ENCODE results near the gene UBA5.

The UBA5 gene

DNA sequence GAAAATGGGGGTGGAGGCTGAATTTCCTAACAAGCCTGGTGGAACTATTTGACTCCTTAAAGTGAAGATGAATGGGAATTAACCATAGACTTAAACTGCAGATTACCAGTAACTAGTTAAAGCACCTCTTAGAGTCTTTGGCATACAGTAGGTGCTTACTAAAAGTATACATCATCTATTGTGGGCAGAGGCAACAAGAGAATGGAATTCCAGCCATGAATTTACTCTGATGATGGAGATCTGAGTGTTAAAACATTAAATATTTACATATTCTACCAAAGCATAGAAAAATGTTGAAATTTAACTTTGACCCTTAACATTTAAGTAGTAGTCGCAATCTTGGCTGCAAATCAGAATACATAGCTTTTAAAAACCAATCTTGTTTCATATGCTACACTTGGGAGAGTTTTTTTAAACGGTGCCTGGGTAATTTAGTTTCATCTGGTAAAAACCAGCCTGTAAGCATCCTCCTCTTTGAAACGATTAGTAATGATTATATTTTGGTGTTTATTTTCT, 5.2 kb downstream of the UBA5 start:
- H3K9ac ChIP-seq (ENCODE audit: low read length), result no peak overlapping the region
- no peak overlapping the region for H3K4me2 ChIP-seq (ENCODE audit: low read length, poor library complexity, severe bottlenecking)
- H3K79me1 ChIP-seq (replicated peaks; ENCODE audit: low read length, poor library complexity, severe bottlenecking), result peaks cover 12% of the 10 kb centered on the region
- H3K27ac ChIP-seq (ENCODE audit: low read length, poor library complexity, severe bottlenecking), result no peak overlapping the region
- H3K14ac ChIP-seq (ENCODE audit: low read length in 2 of 2), result no peak overlapping the region
- H3K36me3 ChIP-seq (ENCODE audit: control insufficient read depth in 1 of 2, insufficient read depth in 2 of 2, low read depth in 1 of 2, low read length in 2 of 2), result peaks cover 0 to 33% of the 10 kb centered on the region in 2 experiments
- no peak overlapping the region for H2BK12ac ChIP-seq (ENCODE audit: low read length in 2 of 2)
- no peak overlapping the region for H3K4me3 ChIP-seq (ENCODE audit: insufficient read depth in 1 of 2, low read depth in 1 of 2, low read length in 2 of 2)
- H2BK15ac ChIP-seq (ENCODE audit: low read depth, poor library complexity, severe bottlenecking), result no peak overlapping the region
- WGBS, result 100% methylated on average over 1 of the region's 3 CpGs
- DNase-seq, result no peak
- H3K4ac ChIP-seq (ENCODE audit: low read depth in 1 of 2, low read length in 2 of 2), result no peak overlapping the region
- no peak overlapping the region for H4K91ac ChIP-seq (ENCODE audit: low read length)
- H3K18ac ChIP-seq (ENCODE audit: low read depth in 1 of 2, low read length in 2 of 2), result no peak overlapping the region
- peaks cover 2% of the 10 kb centered on the region for H3K4me1 ChIP-seq (ENCODE audit: control insufficient read depth, insufficient read depth, low read depth, low read length)
- H3K9me3 ChIP-seq (ENCODE audit: control insufficient read depth, low read length), result no peaks in the 10 kb centered on the region
- H2AFZ ChIP-seq (ENCODE audit: low read depth, low read length), result no peak overlapping the region
- H4K8ac ChIP-seq (ENCODE audit: low read length), result no peak overlapping the region
- no peak overlapping the region for H3K23ac ChIP-seq (ENCODE audit: low read length in 2 of 2)
- no peaks in the 10 kb centered on the region for H3K27me3 ChIP-seq (ENCODE audit: control insufficient read depth in 1 of 2, insufficient read depth in 1 of 2, low read length in 2 of 2)
- no peak overlapping the region for H2AK5ac ChIP-seq (ENCODE audit: low read length, severe bottlenecking)
- H2BK120ac ChIP-seq (ENCODE audit: low read depth, low read length), result no peak overlapping the region
- no peak overlapping the region for H2BK5ac ChIP-seq (ENCODE audit: low read depth, low read length, poor library complexity, severe bottlenecking)

DNA sequence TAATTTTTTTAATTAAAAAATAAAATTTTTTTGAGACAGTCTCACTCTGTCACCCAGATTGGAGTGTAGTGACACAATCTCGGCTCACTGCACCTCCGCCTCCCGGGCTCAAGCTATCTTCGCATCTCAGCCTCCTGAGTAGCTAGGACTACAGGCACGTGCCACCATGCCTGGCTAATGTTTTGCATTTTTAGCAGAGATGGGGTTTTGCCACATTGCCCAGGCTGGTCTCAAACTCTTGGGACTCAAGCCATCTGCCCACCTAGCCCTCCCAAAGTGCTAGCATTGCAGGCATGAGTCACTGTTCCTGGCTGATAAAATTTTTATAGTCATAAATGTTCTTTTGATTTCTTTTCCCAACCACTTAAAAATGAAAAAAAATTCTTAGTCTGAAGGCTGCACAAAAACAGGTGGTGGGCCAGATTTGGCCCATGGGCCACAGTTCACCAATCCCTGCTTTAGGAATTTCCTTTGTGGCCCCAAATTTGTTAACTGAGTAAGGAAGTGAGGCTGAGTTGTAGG, 9.2 kb downstream of the UBA5 start:
- Histone ChIP-seq H2BK12ac (ENCODE audit: low read length in 2 of 2) (no peak overlapping the region), H3K36me3 (ENCODE audit: control insufficient read depth in 1 of 2, insufficient read depth in 2 of 2, low read depth in 1 of 2, low read length in 2 of 2) (peaks cover 4 to 73% of the 10 kb centered on the region in 2 experiments), H3K9ac (ENCODE audit: low read length) (no peak overlapping the region), H3K23ac (ENCODE audit: low read length in 2 of 2) (no peak overlapping the region), H3K4me1 (ENCODE audit: control insufficient read depth, insufficient read depth, low read depth, low read length) (peaks cover 2% of the 10 kb centered on the region), H4K8ac (ENCODE audit: low read length) (peak overlapping the region; percentile 77), H2BK15ac (ENCODE audit: low read depth, poor library complexity, severe bottlenecking) (peak overlapping the region; percentile 52), H3K9me3 (ENCODE audit: control insufficient read depth, low read length) (no peaks in the 10 kb centered on the region), H3K27me3 (ENCODE audit: control insufficient read depth in 1 of 2, insufficient read depth in 1 of 2, low read length in 2 of 2) (no peaks in the 10 kb centered on the region), H2AK5ac (ENCODE audit: low read length, severe bottlenecking) (no peak overlapping the region), H3K4ac (ENCODE audit: low read depth in 1 of 2, low read length in 2 of 2) (no peak overlapping the region), H2BK120ac (ENCODE audit: low read depth, low read length) (no peak overlapping the region), H3K79me1 (replicated peaks; ENCODE audit: low read length, poor library complexity, severe bottlenecking) (peaks cover 9% of the 10 kb centered on the region), H3K27ac (ENCODE audit: low read length, poor library complexity, severe bottlenecking) (no peak overlapping the region), H3K4me2 (ENCODE audit: low read length, poor library complexity, severe bottlenecking) (no peak overlapping the region), H3K18ac (ENCODE audit: low read depth in 1 of 2, low read length in 2 of 2) (no peak overlapping the region), H4K91ac (ENCODE audit: low read length) (no peak overlapping the region), H3K14ac (ENCODE audit: low read length in 2 of 2) (no peak overlapping the region), H2BK5ac (ENCODE audit: low read depth, low read length, poor library complexity, severe bottlenecking) (no peak overlapping the region), H3K4me3 (ENCODE audit: insufficient read depth in 1 of 2, low read depth in 1 of 2, low read length in 2 of 2) (no peak overlapping the region), H2AFZ (ENCODE audit: low read depth, low read length) (no peak overlapping the region)
- WGBS, result 95% methylated on average over 5 of the region's 5 CpGs
- no peak for DNase-seq

DNA sequence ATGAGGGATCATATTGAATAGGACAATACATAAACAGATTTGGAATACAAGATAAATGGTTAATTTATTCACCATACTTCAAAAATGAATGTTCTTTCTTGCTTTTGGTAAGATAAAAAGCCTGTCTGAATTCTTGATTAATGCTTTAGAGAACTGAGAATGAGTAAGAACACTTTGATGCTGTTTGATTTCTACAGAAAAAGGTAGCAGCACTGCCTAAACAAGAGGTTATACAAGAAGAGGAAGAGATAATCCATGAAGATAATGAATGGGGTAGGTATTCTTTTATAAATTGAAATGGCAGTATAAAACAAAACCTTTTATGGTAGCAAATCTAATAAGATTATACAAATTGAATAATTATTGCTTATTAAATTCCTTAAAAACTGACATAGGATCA, 15.3 kb downstream of the UBA5 start:
- no peak overlapping the region for H2BK120ac ChIP-seq (ENCODE audit: low read depth, low read length)
- H3K27ac ChIP-seq (ENCODE audit: low read length, poor library complexity, severe bottlenecking), result no peak overlapping the region
- H3K4me1 ChIP-seq (ENCODE audit: control insufficient read depth, insufficient read depth, low read depth, low read length), result no peaks in the 10 kb centered on the region
- H3K27me3 ChIP-seq (ENCODE audit: control insufficient read depth in 1 of 2, insufficient read depth in 1 of 2, low read length in 2 of 2), result no peaks in the 10 kb centered on the region
- H3K36me3 ChIP-seq (ENCODE audit: control insufficient read depth in 1 of 2, insufficient read depth in 2 of 2, low read depth in 1 of 2, low read length in 2 of 2), result peaks cover 9 to 95% of the 10 kb centered on the region in 2 experiments
- H3K23ac ChIP-seq (ENCODE audit: low read length in 2 of 2), result no peak overlapping the region
- H2BK5ac ChIP-seq (ENCODE audit: low read depth, low read length, poor library complexity, severe bottlenecking), result no peak overlapping the region
- no peak overlapping the region for H2AK5ac ChIP-seq (ENCODE audit: low read length, severe bottlenecking)
- DNase-seq, result no peak
- no peak overlapping the region for H2BK12ac ChIP-seq (ENCODE audit: low read length in 2 of 2)
- no peaks in the 10 kb centered on the region for H3K9me3 ChIP-seq (ENCODE audit: control insufficient read depth, low read length)
- H3K9ac ChIP-seq (ENCODE audit: low read length), result no peak overlapping the region
- H3K79me1 ChIP-seq (replicated peaks; ENCODE audit: low read length, poor library complexity, severe bottlenecking), result peaks cover 4% of the 10 kb centered on the region
- H3K4me3 ChIP-seq (ENCODE audit: insufficient read depth in 1 of 2, low read depth in 1 of 2, low read length in 2 of 2), result no peak overlapping the region
- no peak overlapping the region for H2BK15ac ChIP-seq (ENCODE audit: low read depth, poor library complexity, severe bottlenecking)
- H4K8ac ChIP-seq (ENCODE audit: low read length), result no peak overlapping the region
- no peak overlapping the region for H3K4ac ChIP-seq (ENCODE audit: low read depth in 1 of 2, low read length in 2 of 2)
- no peak overlapping the region for H3K18ac ChIP-seq (ENCODE audit: low read depth in 1 of 2, low read length in 2 of 2)
- no peak overlapping the region for H2AFZ ChIP-seq (ENCODE audit: low read depth, low read length)
- no peak overlapping the region for H3K4me2 ChIP-seq (ENCODE audit: low read length, poor library complexity, severe bottlenecking)
- no peak overlapping the region for H4K91ac ChIP-seq (ENCODE audit: low read length)
- H3K14ac ChIP-seq (ENCODE audit: low read length in 2 of 2), result no peak overlapping the region

DNA sequence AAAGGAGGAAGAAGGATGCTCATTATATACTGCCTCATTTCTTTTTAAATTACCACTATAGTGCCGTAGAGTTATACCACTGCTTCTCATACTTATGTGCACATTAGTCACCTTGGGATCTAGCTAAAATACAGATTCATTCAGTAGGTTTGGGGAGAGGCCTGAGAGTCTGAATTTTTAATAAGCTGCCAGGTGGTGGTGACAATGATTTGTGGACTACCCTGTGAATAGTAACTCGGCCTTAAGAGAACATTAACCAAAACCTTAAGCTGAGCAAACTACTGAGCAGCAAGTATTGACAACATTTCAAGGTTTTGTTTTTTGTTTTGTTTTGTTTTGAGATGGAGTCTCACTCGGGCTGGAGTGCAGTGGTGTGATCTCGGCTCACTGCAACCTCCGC, 19.8 kb downstream of the UBA5 start:
- H2BK15ac ChIP-seq (ENCODE audit: low read depth, poor library complexity, severe bottlenecking), result no peak overlapping the region
- no peaks in the 10 kb centered on the region for H3K9me3 ChIP-seq (ENCODE audit: control insufficient read depth, low read length)
- H3K4me3 ChIP-seq (ENCODE audit: insufficient read depth in 1 of 2, low read depth in 1 of 2, low read length in 2 of 2), result no peak overlapping the region
- no peak overlapping the region for H3K4ac ChIP-seq (ENCODE audit: low read depth in 1 of 2, low read length in 2 of 2)
- no peak overlapping the region for H2BK12ac ChIP-seq (ENCODE audit: low read length in 2 of 2)
- no peak overlapping the region for H3K27ac ChIP-seq (ENCODE audit: low read length, poor library complexity, severe bottlenecking)
- peaks cover 2% of the 10 kb centered on the region for H3K79me1 ChIP-seq (replicated peaks; ENCODE audit: low read length, poor library complexity, severe bottlenecking)
- 97% methylated on average over 3 of the region's 5 CpGs for WGBS
- H3K18ac ChIP-seq (ENCODE audit: low read depth in 1 of 2, low read length in 2 of 2), result no peak overlapping the region
- no peak overlapping the region for H3K23ac ChIP-seq (ENCODE audit: low read length in 2 of 2)
- no peak overlapping the region for H2BK120ac ChIP-seq (ENCODE audit: low read depth, low read length)
- no peak overlapping the region for H4K91ac ChIP-seq (ENCODE audit: low read length)
- no peak overlapping the region for H3K9ac ChIP-seq (ENCODE audit: low read length)
- no peak overlapping the region for H3K4me2 ChIP-seq (ENCODE audit: low read length, poor library complexity, severe bottlenecking)
- no peak for DNase-seq
- H3K36me3 ChIP-seq (ENCODE audit: control insufficient read depth in 1 of 2, insufficient read depth in 2 of 2, low read depth in 1 of 2, low read length in 2 of 2), result peaks cover 6 to 95% of the 10 kb centered on the region in 2 experiments
- no peak overlapping the region for H4K8ac ChIP-seq (ENCODE audit: low read length)
- H2AFZ ChIP-seq (ENCODE audit: low read depth, low read length), result no peak overlapping the region
- H3K14ac ChIP-seq (ENCODE audit: low read length in 2 of 2), result no peak overlapping the region
- H2BK5ac ChIP-seq (ENCODE audit: low read depth, low read length, poor library complexity, severe bottlenecking), result no peak overlapping the region
- no peaks in the 10 kb centered on the region for H3K4me1 ChIP-seq (ENCODE audit: control insufficient read depth, insufficient read depth, low read depth, low read length)
- H3K27me3 ChIP-seq (ENCODE audit: control insufficient read depth in 1 of 2, insufficient read depth in 1 of 2, low read length in 2 of 2), result no peaks in the 10 kb centered on the region
- H2AK5ac ChIP-seq (ENCODE audit: low read length, severe bottlenecking), result no peak overlapping the region

All from mesenchymal stem cell (in vitro differentiated cells and primary cell).